T-helper 2 cell treated with Interferon-gamma antibody and Interleukin-4, amounts not matched to agents 100 ng/mL and 5 ng/mL, for 36 hours (primary cell): ENCODE measurements around the gene RYR2. TPM values are rescaled to one million over a fixed set of nuclear protein-coding genes. Genes with fewer than 3 reads are reported as not detected.

Source experiments
- intact Hi-C: fragments of 100-400 bp; cut with micrococcal nuclease; formaldehyde crosslinking; loops from one replicate; pipeline ENCODE4 v1.15.1; 2023
- total RNA-seq: library from RNA; stranded (reverse); gene quantifications from 2 replicates; pipeline ENCODE4 v1.2.3, GENCODE V29; 2022

Gene RYR2
- total RNA-seq, 1 donor from 2014 or later: 0.39 TPM

- intact Hi-C loops: no loop called here
Measured at GRCh38 chr1:237429252-237429651, 387.3 kb downstream of the RYR2 start.

GRCh38 chr1:237431448-237431847 is 389.5 kb downstream of the RYR2 start:
- intact Hi-C loops: no loop called here

- intact Hi-C loops: no loop called here
Measured at GRCh38 chr1:237440346-237440745, 398.4 kb downstream of the RYR2 start.

- intact Hi-C loops: no loop called here
Measured at GRCh38 chr1:237444120-237444790, 402.3 kb downstream of the RYR2 start.

- intact Hi-C loops: no loop called here
Measured at GRCh38 chr1:237448042-237448441, 406.1 kb downstream of the RYR2 start.

GRCh38 chr1:237457573-237457972 is 415.6 kb downstream of the RYR2 start:
- intact Hi-C loops: no loop called here

- intact Hi-C loops: no loop called here
Measured at GRCh38 chr1:237467320-237467719, 425.3 kb downstream of the RYR2 start.

GRCh38 chr1:237470712-237471338 is 428.8 kb downstream of the RYR2 start:
- intact Hi-C loops: no loop called here

- intact Hi-C loops: no loop called here
Measured at GRCh38 chr1:237471377-237471776, 429.4 kb downstream of the RYR2 start.

GRCh38 chr1:237471956-237472355 is 430.0 kb downstream of the RYR2 start:
- intact Hi-C loops: no loop called here

GRCh38 chr1:237473854-237474253 is 431.9 kb downstream of the RYR2 start:
- intact Hi-C loops: no loop called here

- intact Hi-C loops: no loop called here
Measured at GRCh38 chr1:237478082-237478481, 436.1 kb downstream of the RYR2 start.

- intact Hi-C loops: no loop called here
Measured at GRCh38 chr1:237478842-237479241, 436.9 kb downstream of the RYR2 start.

GRCh38 chr1:237482777-237483176 is 440.8 kb downstream of the RYR2 start:
- intact Hi-C loops: no loop called here

- intact Hi-C loops: no loop called here
Measured at GRCh38 chr1:237492359-237492758, 450.4 kb downstream of the RYR2 start.

- intact Hi-C loops: no loop called here
Measured at GRCh38 chr1:237500566-237500965, 458.6 kb downstream of the RYR2 start.

GRCh38 chr1:237503292-237503691 is 461.3 kb downstream of the RYR2 start:
- intact Hi-C loops: no loop called here

- intact Hi-C loops: no loop called here
Measured at GRCh38 chr1:237507005-237507404, 465.0 kb downstream of the RYR2 start.

- intact Hi-C loops: no loop called here
Measured at GRCh38 chr1:237509748-237510147, 467.8 kb downstream of the RYR2 start.

GRCh38 chr1:237525102-237525501 is 483.1 kb downstream of the RYR2 start:
- intact Hi-C loops: no loop called here

- intact Hi-C loops: no loop called here
Measured at GRCh38 chr1:237527761-237528160, 485.8 kb downstream of the RYR2 start.

- intact Hi-C loops: no loop called here
Measured at GRCh38 chr1:237528545-237528944, 486.6 kb downstream of the RYR2 start.

GRCh38 chr1:237539055-237539454 is 497.1 kb downstream of the RYR2 start:
- intact Hi-C loops: no loop called here
